Mesenchymal stem cell (in vitro differentiated cells and primary cell): ENCODE data around the gene TAF7.

ENCODE experiments used
- DNase-seq: peaks from one replicate; pipeline ENCODE4 v3.0.0-alpha.2; 2013
- H2AFZ ChIP-seq: one replicate; pipeline ENCODE4 v1.6.1; 2013; ENCODE audit warnings: low read depth, mild to moderate bottlenecking, control low read depth, inconsistent platforms, low read length, moderate library complexity
- H2AK5ac ChIP-seq: 2 replicates; pipeline ENCODE4 v1.6.1; 2013; ENCODE audit warnings: low read length, moderate library complexity, mild to moderate bottlenecking, inconsistent platforms; ENCODE audit not compliant: severe bottlenecking
- H2BK120ac ChIP-seq: one replicate; pipeline ENCODE4 v1.6.1; 2013; ENCODE audit warnings: low read depth, mild to moderate bottlenecking, inconsistent platforms, low read length, moderate library complexity
- H2BK12ac ChIP-seq, 2 experiments: one replicate each; pipeline ENCODE4 v1.6.1; 2013; ENCODE audit warnings: inconsistent platforms in 2 of 2, low read length in 2 of 2, mild to moderate bottlenecking in 2 of 2, moderate library complexity in 2 of 2, control low read depth in 1 of 2
- H2BK15ac ChIP-seq: one replicate; pipeline ENCODE4 v1.6.1; 2013; ENCODE audit warnings: mild to moderate bottlenecking, low read depth, inconsistent platforms; ENCODE audit not compliant: poor library complexity, severe bottlenecking
- H2BK5ac ChIP-seq: 2 replicates; pipeline ENCODE4 v1.6.1; 2013; ENCODE audit warnings: low read depth, mild to moderate bottlenecking, low read length, control low read depth, inconsistent platforms; ENCODE audit not compliant: poor library complexity, severe bottlenecking
- H3K14ac ChIP-seq, 2 experiments: one replicate each; pipeline ENCODE4 v1.6.1; 2013; ENCODE audit warnings: inconsistent platforms in 2 of 2, low read length in 2 of 2, control low read depth in 1 of 2, mild to moderate bottlenecking in 1 of 2, moderate library complexity in 1 of 2
- H3K18ac ChIP-seq, 2 experiments: one replicate each; pipeline ENCODE4 v1.6.1; 2013; ENCODE audit warnings: inconsistent platforms in 2 of 2, low read length in 2 of 2, control low read depth in 1 of 2, low read depth in 1 of 2, mild to moderate bottlenecking in 1 of 2
- H3K23ac ChIP-seq, 2 experiments: one replicate each; pipeline ENCODE4 v1.6.1; 2013; ENCODE audit warnings: inconsistent platforms in 2 of 2, low read length in 2 of 2, mild to moderate bottlenecking in 2 of 2, moderate library complexity in 2 of 2, control low read depth in 1 of 2
- H3K27ac ChIP-seq: 2 replicates; pipeline ENCODE4 v1.5.1; 2013; ENCODE audit warnings: mild to moderate bottlenecking, moderate library complexity, low read length, control low read depth, inconsistent platforms; ENCODE audit not compliant: poor library complexity, severe bottlenecking
- H3K27me3 ChIP-seq, 2 experiments: 2 replicates each; pipeline versions ENCODE4 v1.6.1 to v1.7.0; 2013; ENCODE audit warnings: low read length in 2 of 2, mild to moderate bottlenecking in 2 of 2, moderate library complexity in 2 of 2, control low read depth in 1 of 2, inconsistent platforms in 1 of 2; ENCODE audit not compliant: control insufficient read depth in 1 of 2, insufficient read depth in 1 of 2
- H3K36me3 ChIP-seq, 2 experiments: 2 replicates each; pipeline versions ENCODE4 v1.6.1 to v1.7.0; 2013; ENCODE audit warnings: low read length in 2 of 2, control low read depth in 1 of 2, inconsistent platforms in 1 of 2, low read depth in 1 of 2, mild to moderate bottlenecking in 1 of 2; ENCODE audit not compliant: insufficient read depth in 2 of 2, control insufficient read depth in 1 of 2
- H3K4ac ChIP-seq, 2 experiments: one replicate each; pipeline ENCODE4 v1.6.1; 2013; ENCODE audit warnings: inconsistent platforms in 2 of 2, low read length in 2 of 2, mild to moderate bottlenecking in 2 of 2, moderate library complexity in 2 of 2, control low read depth in 1 of 2, low read depth in 1 of 2
- H3K4me1 ChIP-seq: 2 replicates; pipeline ENCODE4 v1.6.1; 2013; ENCODE audit warnings: low read depth, low read length, control low read depth; ENCODE audit not compliant: control insufficient read depth, insufficient read depth
- H3K4me2 ChIP-seq: 2 replicates; pipeline ENCODE4 v1.6.1; 2013; ENCODE audit warnings: low read length, mild to moderate bottlenecking, inconsistent platforms; ENCODE audit not compliant: poor library complexity, severe bottlenecking
- H3K4me3 ChIP-seq, 2 experiments: 2 replicates each; pipeline versions ENCODE4 v1.5.1 to v1.7.0; 2013; ENCODE audit warnings: low read length in 2 of 2, mild to moderate bottlenecking in 2 of 2, control low read depth in 1 of 2, low read depth in 1 of 2; ENCODE audit not compliant: insufficient read depth in 1 of 2
- H3K79me1 ChIP-seq: replicated peaks from 2 replicates; pipeline ENCODE4 v1.6.1; 2013; ENCODE audit warnings: mild to moderate bottlenecking, control low read depth, low read length, inconsistent platforms; ENCODE audit not compliant: poor library complexity, severe bottlenecking
- H3K9ac ChIP-seq: 2 replicates; pipeline ENCODE4 v1.7.0; 2013; ENCODE audit warnings: mild to moderate bottlenecking, low read length, moderate library complexity
- H3K9me3 ChIP-seq: 2 replicates; pipeline ENCODE4 v1.7.0; 2013; ENCODE audit warnings: mild to moderate bottlenecking, low read length; ENCODE audit not compliant: control insufficient read depth
- H4K8ac ChIP-seq: one replicate; pipeline ENCODE4 v1.6.1; 2013; ENCODE audit warnings: inconsistent platforms, mild to moderate bottlenecking, low read length, moderate library complexity
- H4K91ac ChIP-seq: one replicate; pipeline ENCODE4 v1.6.1; 2013; ENCODE audit warnings: mild to moderate bottlenecking, low read length, inconsistent platforms
- WGBS: methylation state at CpG from one replicate; pipeline ENCODE4 v1.1.7; 2013; ENCODE audit warnings: mixed read lengths; 5-methylcytosine and 5-hydroxymethylcytosine counted together

The TAF7 gene

GRCh38 chr5:141362719-141363118, 42.1 kb upstream of the TAF7 start:
- Histone ChIP-seq H3K9me3 (peaks cover 72% of the 10 kb centered on the region), H3K4me3 (no peak overlapping the region), H3K27ac (no peak overlapping the region), H2BK5ac (no peak overlapping the region), H3K79me1 (no peaks in the 10 kb centered on the region), H4K8ac (no peak overlapping the region), H3K4me1 (no peaks in the 10 kb centered on the region), H3K18ac (no peak overlapping the region), H2AFZ (no peak overlapping the region), H3K4ac (no peak overlapping the region), H2AK5ac (no peak overlapping the region), H2BK15ac (no peak overlapping the region), H3K36me3 (no peaks in the 10 kb centered on the region), H2BK12ac (no peak overlapping the region), H3K27me3 (no peaks in the 10 kb centered on the region), H3K4me2 (no peak overlapping the region), H3K9ac (no peak overlapping the region), H2BK120ac (no peak overlapping the region), H3K14ac (no peak overlapping the region), H3K23ac (no peak overlapping the region), H4K91ac (no peak overlapping the region)
- no peak for DNase-seq

GRCh38 chr5:141360685-141361084, 40.1 kb upstream of the TAF7 start:
- Histone ChIP-seq H2AK5ac (no peak overlapping the region), H3K23ac (no peak overlapping the region), H3K4me3 (peak overlapping the region in 1 of 2 experiments; percentile 70), H3K9ac (no peak overlapping the region), H2AFZ (no peak overlapping the region), H3K79me1 (no peaks in the 10 kb centered on the region), H3K18ac (no peak overlapping the region), H3K4me1 (no peaks in the 10 kb centered on the region), H2BK5ac (no peak overlapping the region), H3K9me3 (peaks cover 81% of the 10 kb centered on the region), H2BK120ac (no peak overlapping the region), H2BK15ac (no peak overlapping the region), H2BK12ac (no peak overlapping the region), H4K8ac (no peak overlapping the region), H3K27me3 (no peaks in the 10 kb centered on the region), H4K91ac (no peak overlapping the region), H3K36me3 (no peaks in the 10 kb centered on the region), H3K14ac (no peak overlapping the region), H3K4me2 (no peak overlapping the region), H3K27ac (no peak overlapping the region), H3K4ac (no peak overlapping the region)
- no peak for DNase-seq
- 87% methylated on average over 12 of the region's 15 CpGs for WGBS

DNA sequence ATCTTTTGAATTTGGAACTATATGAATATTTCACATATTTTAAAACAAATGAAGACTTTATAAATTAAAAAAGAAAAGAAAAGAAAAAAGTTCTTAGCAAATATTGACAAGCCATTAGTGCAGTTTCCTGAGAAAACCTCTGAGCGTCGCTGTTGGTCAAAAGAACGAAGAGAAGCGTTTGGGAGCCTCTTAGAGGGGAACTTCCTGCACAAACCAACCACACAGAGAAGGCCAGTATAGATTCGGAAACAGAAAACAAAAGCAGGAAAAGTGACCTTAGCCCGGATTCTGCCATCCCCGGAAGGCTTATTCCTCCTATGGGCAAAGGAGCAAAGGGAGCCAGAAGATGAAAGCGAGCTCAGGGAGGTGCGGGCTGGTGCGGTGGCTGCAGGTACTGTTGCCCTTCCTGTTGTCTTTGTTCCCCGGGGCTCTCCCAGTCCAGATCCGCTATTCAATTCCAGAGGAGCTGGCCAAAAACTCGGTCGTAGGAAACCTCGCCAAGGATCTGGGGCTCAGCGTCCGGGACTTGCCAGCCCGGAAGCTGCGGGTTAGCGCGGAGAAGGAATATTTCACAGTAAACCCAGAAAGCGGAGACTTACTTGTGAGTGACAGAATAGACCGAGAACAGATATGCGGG, 39.3 kb upstream of the TAF7 start, which contains the start of gene PCDHGB2:
TSS of gene PCDHGB2 (plus strand) at position 205 of the 637 bp plus-strand sequence. CDS start at position 347, 142 bp downstream.
- Histone ChIP-seq H2BK5ac (no peak within 1 kb of the TSS), H2AK5ac (no peak within 1 kb of the TSS), H3K23ac (no peak within 1 kb of the TSS), H3K9ac (no peak within 1 kb of the TSS), H3K36me3 (no peaks in the 10 kb centered on the region), H3K4me2 (no peak within 1 kb of the TSS), H3K27ac (no peak within 1 kb of the TSS), H3K9me3 (peaks cover 78% of the 10 kb centered on the region), H2BK120ac (no peak within 1 kb of the TSS), H3K14ac (no peak within 1 kb of the TSS), H4K8ac (no peak within 1 kb of the TSS), H4K91ac (no peak within 1 kb of the TSS), H3K4me3 (peak within 1 kb of the TSS in 1 of 2 experiments; percentile 70), H3K27me3 (no peaks in the 10 kb centered on the region), H3K79me1 (no peaks in the 10 kb centered on the region), H3K4me1 (no peaks in the 10 kb centered on the region), H2BK12ac (no peak within 1 kb of the TSS), H3K4ac (no peak within 1 kb of the TSS), H2AFZ (no peak within 1 kb of the TSS), H2BK15ac (no peak within 1 kb of the TSS), H3K18ac (no peak within 1 kb of the TSS)
- DNase-seq = peak; percentile 1
- WGBS = 74% methylated on average over 23 of the region's 24 CpGs

DNA sequence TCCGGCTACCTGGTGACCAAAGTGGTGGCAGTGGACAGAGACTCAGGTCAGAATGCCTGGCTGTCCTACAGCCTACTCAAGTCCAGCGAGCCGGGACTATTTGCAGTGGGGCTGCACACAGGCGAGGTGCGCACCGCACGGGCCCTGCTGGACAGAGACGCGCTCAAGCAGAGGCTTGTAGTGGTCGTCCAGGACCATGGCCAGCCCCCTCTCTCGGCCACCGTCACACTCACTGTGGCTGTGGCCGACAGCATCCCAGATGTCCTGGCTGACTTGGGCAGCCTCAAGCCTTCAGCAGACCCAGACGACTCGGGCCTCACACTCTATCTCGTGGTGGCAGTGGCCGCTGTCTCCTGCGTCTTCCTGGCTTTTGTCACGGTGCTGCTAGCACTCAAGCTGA, 36.4 kb upstream of the TAF7 start:
- 88% methylated on average over 19 of the region's 19 CpGs for WGBS
- H3K4me1 ChIP-seq = no peaks in the 10 kb centered on the region
- H3K14ac ChIP-seq = no peak overlapping the region
- no peak overlapping the region for H3K27ac ChIP-seq
- no peak overlapping the region for H2BK5ac ChIP-seq
- H3K4ac ChIP-seq = no peak overlapping the region
- no peaks in the 10 kb centered on the region for H3K79me1 ChIP-seq
- peaks cover 70% of the 10 kb centered on the region for H3K9me3 ChIP-seq
- H3K4me3 ChIP-seq = peak overlapping the region in 1 of 2 experiments; percentile 19
- H3K27me3 ChIP-seq = no peaks in the 10 kb centered on the region
- no peak overlapping the region for H2AFZ ChIP-seq
- H2BK120ac ChIP-seq = no peak overlapping the region
- no peaks in the 10 kb centered on the region for H3K36me3 ChIP-seq
- H4K8ac ChIP-seq = no peak overlapping the region
- H3K4me2 ChIP-seq = no peak overlapping the region
- no peak overlapping the region for H2BK15ac ChIP-seq
- no peak overlapping the region for H3K23ac ChIP-seq
- no peak overlapping the region for H4K91ac ChIP-seq
- DNase-seq = no peak
- no peak overlapping the region for H3K9ac ChIP-seq
- no peak overlapping the region for H2AK5ac ChIP-seq
- no peak overlapping the region for H2BK12ac ChIP-seq
- no peak overlapping the region for H3K18ac ChIP-seq
